Esophagus muscularis mucosa (tissue), 4 donors: ENCODE results near the gene WDR3.
A peak's percentile ranks its signal among the peaks of the same experiment; 100 is the strongest.

Experiments used
- EP300 ChIP-seq: sonication (generic); formaldehyde crosslinking; IDR thresholded peaks from one replicate; pipeline ENCODE4 v1.6.1; 2017; ENCODE audit warnings: antibody characterized with exemption
- POLR2A ChIP-seq: fragments of 450-650 bp; IDR thresholded peaks from one replicate; pipeline ENCODE4 v1.6.1; 2017; ENCODE audit warnings: antibody characterized with exemption, moderate library complexity, mild to moderate bottlenecking, low read depth
- POLR2AphosphoS5 ChIP-seq, 2 donors: sonication (generic); formaldehyde crosslinking; IDR thresholded peaks; one replicate each; pipeline ENCODE4 v1.6.1; 2017; ENCODE audit warnings: antibody characterized with exemption in 2 of 2
- TF ChIP-seq, protein P1 (sequence below), 3 experiments: fragments of 200-600 bp in 2 of 3; fragments of 450-650 bp in 1 of 3; sonication (generic) in 2 of 3; IDR thresholded peaks; one replicate each; pipeline ENCODE4 v1.5.1; 2017 to 2019; ENCODE audit warnings: antibody characterized with exemption in 3 of 3, mild to moderate bottlenecking in 2 of 3, moderate library complexity in 1 of 3

DNA sequence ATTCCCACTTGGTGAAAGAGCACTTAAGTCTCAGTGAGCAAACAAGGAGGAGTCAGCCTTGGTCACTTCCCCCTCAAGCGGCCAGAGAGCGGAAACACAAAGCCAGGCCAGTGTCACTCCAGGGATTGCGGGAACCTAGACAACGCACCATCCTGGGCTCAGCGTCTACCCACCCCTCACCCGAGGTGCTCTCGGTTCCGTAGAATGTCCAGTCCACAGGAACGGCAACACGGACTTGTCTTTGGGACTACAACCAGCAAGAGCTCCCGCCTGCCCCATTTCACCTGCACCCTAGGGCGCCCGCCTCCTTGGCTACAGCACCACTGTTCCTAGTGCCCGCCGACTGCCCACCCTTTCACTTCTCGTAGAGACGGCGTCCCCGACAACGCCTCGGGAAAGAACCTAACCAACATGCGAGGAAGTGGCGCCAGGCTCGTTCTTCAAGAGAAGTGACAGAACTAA, 627 bp upstream of the WDR3 start:
- TF ChIP-seq, protein P1, sequence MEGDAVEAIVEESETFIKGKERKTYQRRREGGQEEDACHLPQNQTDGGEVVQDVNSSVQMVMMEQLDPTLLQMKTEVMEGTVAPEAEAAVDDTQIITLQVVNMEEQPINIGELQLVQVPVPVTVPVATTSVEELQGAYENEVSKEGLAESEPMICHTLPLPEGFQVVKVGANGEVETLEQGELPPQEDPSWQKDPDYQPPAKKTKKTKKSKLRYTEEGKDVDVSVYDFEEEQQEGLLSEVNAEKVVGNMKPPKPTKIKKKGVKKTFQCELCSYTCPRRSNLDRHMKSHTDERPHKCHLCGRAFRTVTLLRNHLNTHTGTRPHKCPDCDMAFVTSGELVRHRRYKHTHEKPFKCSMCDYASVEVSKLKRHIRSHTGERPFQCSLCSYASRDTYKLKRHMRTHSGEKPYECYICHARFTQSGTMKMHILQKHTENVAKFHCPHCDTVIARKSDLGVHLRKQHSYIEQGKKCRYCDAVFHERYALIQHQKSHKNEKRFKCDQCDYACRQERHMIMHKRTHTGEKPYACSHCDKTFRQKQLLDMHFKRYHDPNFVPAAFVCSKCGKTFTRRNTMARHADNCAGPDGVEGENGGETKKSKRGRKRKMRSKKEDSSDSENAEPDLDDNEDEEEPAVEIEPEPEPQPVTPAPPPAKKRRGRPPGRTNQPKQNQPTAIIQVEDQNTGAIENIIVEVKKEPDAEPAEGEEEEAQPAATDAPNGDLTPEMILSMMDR (IDR thresholded peaks at IDR 0.05), result peak in 1 of 3 experiments; percentile 20
- TF ChIP-seq POLR2A (no peak), EP300 (no peak), POLR2AphosphoS5 (IDR thresholded peaks at IDR 0.05) (no peak)
